HL-60 (cell line): ENCODE data around the gene CTIF.

Experiments
- DNase-seq, 2 experiments: peaks; one replicate each; pipeline ENCODE4 v3.0.0-alpha.2; 2010 to 2020; ENCODE audit warnings: low read depth in 1 of 2, low spot score in 1 of 2
- H3K27ac ChIP-seq: fragments of 250-450 bp; sonication (Bioruptor Pico); replicated peaks from 2 replicates; pipeline ENCODE4 v1.5.1; 2020; ENCODE audit warnings: mild to moderate bottlenecking, moderate library complexity
- H3K27me3 ChIP-seq: fragments of 250-450 bp; sonication (Bioruptor Pico); 2 replicates; pipeline ENCODE4 v1.5.1; 2021; ENCODE audit warnings: mild to moderate bottlenecking, moderate library complexity; ENCODE audit not compliant: insufficient read depth, poor library complexity, severe bottlenecking
- H3K4me3 ChIP-seq: replicated peaks from 2 replicates; pipeline ENCODE4 v1.5.1; 2011; ENCODE audit warnings: mild to moderate bottlenecking, control low read depth, low read length; ENCODE audit not compliant: insufficient read depth
- CTCF ChIP-seq: IDR thresholded peaks from one replicate; pipeline ENCODE4 v1.5.1; 2011; ENCODE audit warnings: low read length, control low read depth, inconsistent platforms; ENCODE audit not compliant: insufficient read depth
- GABPA ChIP-seq: IDR thresholded peaks from 2 replicates; pipeline ENCODE4 v1.6.1; 2012; ENCODE audit warnings: low read depth
- POLR2AphosphoS5 ChIP-seq: IDR thresholded peaks from 2 replicates; pipeline ENCODE4 v1.6.1; 2012; ENCODE audit warnings: low read depth
- REST ChIP-seq: IDR thresholded peaks from 2 replicates; pipeline ENCODE4 v1.6.1; 2012; ENCODE audit warnings: low read depth; ENCODE audit not compliant: insufficient replicate concordance
- SPI1 ChIP-seq: IDR thresholded peaks from 2 replicates; pipeline ENCODE4 v1.6.1; 2012; ENCODE audit warnings: low read depth, mild to moderate bottlenecking, borderline replicate concordance

The CTIF gene

DNA sequence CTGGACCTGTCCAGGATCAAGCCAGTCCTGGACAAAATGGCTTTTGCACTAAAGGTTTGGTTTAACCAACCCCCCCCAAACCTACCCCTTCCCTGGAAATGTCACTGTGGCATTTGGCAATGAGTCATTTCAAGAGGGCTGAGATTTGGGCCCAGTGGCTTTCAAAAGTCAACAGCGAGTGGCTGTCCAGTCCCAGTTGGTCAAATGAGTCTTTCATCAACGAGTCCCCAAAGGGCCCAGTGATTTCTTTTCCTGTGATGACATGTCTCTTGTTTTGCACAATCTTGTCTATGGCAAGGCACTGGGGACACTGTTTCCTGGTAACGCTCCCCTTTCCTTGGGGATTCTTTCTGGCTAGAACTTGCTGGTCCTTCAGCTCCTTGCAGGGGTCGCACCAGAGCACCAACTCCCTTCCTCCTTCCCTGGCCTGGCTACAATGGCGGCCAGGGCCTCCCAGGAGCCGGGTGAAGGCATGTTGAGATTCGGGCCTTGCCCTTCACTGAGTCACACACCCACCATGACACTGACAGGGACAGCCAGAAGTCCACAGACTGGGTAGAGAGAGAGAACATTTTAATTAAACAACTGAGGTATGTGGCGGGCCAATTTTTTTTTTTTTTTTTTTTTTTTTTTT lies 324.7 kb downstream of the CTIF start:
- Histone ChIP-seq H3K27me3 (no peaks in the 10 kb centered on the region), H3K4me3 (no peak overlapping the region), H3K27ac (no peak overlapping the region)
- no peak for TF ChIP-seq POLR2AphosphoS5
- no peak for TF ChIP-seq GABPA
- TF ChIP-seq REST = no peak
- no peak for TF ChIP-seq CTCF
- no peak for TF ChIP-seq SPI1
- DNase-seq = no peak

DNA sequence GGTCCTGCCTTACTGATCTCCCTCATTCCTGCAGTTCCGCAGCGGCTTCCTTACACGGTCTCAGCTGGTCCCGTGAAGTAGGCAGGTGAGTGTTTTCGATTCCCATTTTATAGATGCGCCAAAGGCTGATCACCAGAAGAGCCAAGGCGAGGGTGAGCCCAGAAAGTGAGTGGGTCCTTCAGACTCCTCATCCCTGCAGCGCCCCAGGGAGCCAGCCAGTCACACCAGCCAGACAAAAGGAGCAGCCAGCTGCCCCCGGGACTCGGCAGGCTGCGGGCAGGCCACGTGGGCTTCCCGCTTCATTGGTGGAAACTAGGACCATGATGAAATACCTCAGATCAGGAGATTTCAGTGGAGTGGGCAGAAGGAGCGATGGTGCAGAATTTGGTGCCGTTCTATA lies 326.0 kb downstream of the CTIF start:
- Histone ChIP-seq H3K27ac (no peak overlapping the region), H3K27me3 (no peaks in the 10 kb centered on the region), H3K4me3 (no peak overlapping the region)
- no peak for DNase-seq
- no peak for TF ChIP-seq CTCF
- no peak for TF ChIP-seq GABPA
- TF ChIP-seq REST = no peak
- no peak for TF ChIP-seq POLR2AphosphoS5
- TF ChIP-seq SPI1 = no peak

GRCh38 chr18:48866028-48866733 lies 327.4 kb downstream of the CTIF start:
- DNase-seq = no peak
- H3K4me3 ChIP-seq = no peak overlapping the region
- no peak for TF ChIP-seq SPI1
- no peak for TF ChIP-seq GABPA
- no peak for TF ChIP-seq CTCF
- no peak for TF ChIP-seq POLR2AphosphoS5
- TF ChIP-seq REST = no peak
- H3K27ac ChIP-seq = no peak overlapping the region
- no peaks in the 10 kb centered on the region for H3K27me3 ChIP-seq
